GM21717 (cell line): ENCODE results near the gene TSHB.
A peak's percentile ranks its signal among the peaks of the same experiment; 100 is the strongest.
"Not testable (repeated sequence)": the region's sequence is repeated elsewhere in the genome, so short reads cannot be mapped to it uniquely, and the experiment has no call there.

Experiments used
- ATAC-seq: cut with Tn5 transposase; IDR thresholded peaks from one replicate; pipeline ENCODE4 v1.9.1; 2021; ENCODE audit warnings: mild to moderate bottlenecking, moderate library complexity; ENCODE audit not compliant: unreplicated experiment

Gene TSHB

DNA sequence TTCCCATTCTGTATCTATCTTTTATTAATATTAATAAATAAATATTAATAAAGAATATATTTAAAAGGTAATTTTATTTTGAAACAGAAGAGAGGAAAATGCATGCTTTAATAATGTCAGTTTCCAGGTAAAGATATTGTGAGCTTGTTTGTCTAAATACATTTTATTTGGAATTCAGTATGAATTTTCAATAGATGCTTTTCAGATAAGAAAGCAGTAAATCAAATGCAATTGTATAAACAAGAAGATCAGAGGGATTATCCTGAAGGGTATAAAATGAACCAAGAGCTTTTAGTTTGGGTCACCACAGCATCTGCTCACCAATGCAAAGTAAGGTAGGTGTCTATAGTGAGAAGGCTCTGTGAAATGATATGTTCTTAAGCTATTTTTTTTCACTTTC is at the start of gene TSHB:
TSHB (plus strand) TSS at position 301 of the 400 bp plus-strand sequence. CDS start 3,537 bp downstream, outside the sequence.
- no peak for ATAC-seq

GRCh38 chr1:114982251-114982650 is 47.4 kb upstream of the TSHB start:
- ATAC-seq, result no peak

- ATAC-seq, result no peak
These were observed 43.3 kb upstream of the TSHB start for GRCh38 chr1:114986286-114986685.

GRCh38 chr1:114988095-114988494 is 41.5 kb upstream of the TSHB start:
- ATAC-seq, result no peak

DNA sequence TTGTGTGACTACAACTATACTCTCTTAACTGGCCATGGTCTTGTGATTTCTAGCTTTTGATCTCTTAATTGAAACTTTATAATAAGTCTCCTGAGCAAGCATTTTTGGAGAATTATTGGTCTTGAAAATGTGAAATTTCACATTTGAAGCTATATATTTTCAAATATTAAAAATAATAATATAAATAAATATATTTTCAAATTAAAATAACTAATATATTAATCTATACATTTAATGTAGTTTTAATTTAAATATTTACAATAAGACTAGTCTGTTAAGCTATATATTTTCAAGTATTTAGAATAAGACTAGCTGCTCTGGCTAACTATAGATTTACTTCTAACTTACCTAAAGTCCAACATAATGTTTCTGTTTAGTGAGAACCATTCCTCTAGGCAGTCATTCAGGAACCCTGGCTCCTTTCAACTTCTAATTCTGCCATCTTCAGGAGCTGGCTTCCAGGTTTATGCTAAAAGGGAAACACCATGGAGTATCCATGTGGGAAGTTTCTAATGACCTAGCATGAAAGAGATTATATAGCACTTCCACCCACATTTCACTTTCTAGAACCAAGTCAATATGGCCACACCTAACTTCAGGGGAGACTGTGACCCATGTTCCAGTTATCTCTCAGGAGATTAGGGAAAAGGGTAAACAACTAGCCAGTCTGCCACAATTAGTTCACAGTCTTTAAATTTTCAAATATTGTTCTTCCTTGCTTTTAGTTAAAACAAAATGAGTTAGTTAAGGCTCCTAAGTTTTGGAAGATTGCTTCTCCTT is 31.9 kb upstream of the TSHB start:
- no peak for ATAC-seq

GRCh38 chr1:115006191-115006590 is 23.4 kb upstream of the TSHB start:
- ATAC-seq, result no peak

- ATAC-seq, result no peak
These were observed 17.6 kb upstream of the TSHB start for GRCh38 chr1:115012006-115012405.

GRCh38 chr1:115012434-115012833 is 17.2 kb upstream of the TSHB start:
- ATAC-seq, result no peak

DNA sequence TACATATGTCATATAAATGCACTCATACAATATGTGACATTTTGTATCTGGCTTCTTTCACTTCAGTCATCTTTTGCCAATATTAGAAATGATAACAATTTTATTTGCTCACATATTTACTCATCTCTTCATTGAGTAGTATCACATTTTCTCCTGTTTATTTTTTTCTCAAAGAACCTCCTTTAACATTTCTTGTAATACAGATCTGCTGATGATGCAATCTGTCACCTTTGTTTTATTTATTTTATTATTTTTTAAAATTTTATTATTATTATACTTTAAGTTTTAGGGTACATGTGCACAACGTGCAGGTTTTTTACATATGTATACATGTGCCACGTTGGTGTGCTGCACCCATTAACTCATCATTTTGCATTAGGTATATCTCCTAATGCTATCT is 15.8 kb upstream of the TSHB start:
- ATAC-seq, result no peak

- not testable (repeated sequence) for ATAC-seq
These were observed 10.1 kb upstream of the TSHB start for GRCh38 chr1:115019549-115019948.

DNA sequence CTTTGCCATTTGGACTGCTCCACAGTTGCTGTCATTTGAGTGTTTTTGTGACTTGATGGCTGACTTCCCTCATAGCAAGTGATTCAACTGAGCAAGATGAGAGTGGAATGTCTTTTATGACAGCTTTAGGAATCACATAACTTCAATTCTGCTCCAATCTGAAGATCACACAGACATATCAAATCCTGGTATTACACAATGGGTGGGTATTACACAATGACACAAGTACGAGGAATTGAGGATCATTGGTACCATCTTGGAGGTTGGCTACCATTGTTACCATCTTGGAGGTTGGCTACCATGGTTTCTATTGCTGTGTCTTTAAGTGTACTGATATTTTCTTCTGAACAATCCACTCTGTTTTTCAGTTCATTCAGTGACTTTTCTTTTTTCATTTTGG is 8.5 kb upstream of the TSHB start:
- no peak for ATAC-seq

- no peak for ATAC-seq
These were observed 6.0 kb upstream of the TSHB start for GRCh38 chr1:115023593-115023992.

- no peak for ATAC-seq
These were observed 2.0 kb downstream of the TSHB start for GRCh38 chr1:115031595-115031994.

DNA sequence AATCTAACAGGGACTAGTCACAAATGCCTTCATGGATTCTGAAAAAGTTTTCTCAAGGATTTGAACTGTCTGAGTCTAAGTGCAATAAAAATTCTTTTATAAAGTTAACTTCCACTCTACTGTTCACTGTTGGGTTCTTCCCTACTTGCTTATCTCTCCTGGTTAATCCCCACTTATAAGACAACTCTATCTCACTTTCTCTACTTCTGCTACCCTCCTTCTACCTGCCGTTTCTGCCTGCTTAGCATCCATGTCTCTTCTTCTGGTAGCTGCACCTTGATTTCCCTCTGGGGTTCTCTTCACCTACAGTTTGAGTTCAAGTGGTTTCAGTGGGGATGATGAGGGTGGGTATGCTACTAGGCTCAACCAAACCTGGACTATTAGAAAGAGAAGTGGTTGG is 6.0 kb downstream of the TSHB start:
- ATAC-seq, result no peak

GRCh38 chr1:115036814-115037507 is 7.3 kb downstream of the TSHB start:
- ATAC-seq, result no peak

DNA sequence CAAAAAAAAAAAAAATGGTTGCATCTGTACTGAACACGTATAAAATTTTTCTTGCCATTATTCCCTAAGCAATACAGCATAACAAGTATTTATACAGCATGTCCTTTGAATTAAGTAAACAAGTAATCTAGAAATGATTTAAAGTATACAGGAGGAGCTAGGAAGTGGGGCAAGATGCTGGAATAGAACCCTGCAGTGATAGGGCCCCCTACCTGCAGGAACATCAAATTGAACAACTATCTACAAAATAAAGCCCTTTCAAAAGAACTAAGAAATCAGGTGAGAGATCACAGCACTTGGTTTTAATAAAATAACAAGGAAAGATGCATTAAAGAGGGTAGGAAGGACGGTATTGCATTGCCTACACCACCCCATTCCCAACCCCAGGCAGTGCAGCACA is 10.9 kb downstream of the TSHB start:
- no peak for ATAC-seq

DNA sequence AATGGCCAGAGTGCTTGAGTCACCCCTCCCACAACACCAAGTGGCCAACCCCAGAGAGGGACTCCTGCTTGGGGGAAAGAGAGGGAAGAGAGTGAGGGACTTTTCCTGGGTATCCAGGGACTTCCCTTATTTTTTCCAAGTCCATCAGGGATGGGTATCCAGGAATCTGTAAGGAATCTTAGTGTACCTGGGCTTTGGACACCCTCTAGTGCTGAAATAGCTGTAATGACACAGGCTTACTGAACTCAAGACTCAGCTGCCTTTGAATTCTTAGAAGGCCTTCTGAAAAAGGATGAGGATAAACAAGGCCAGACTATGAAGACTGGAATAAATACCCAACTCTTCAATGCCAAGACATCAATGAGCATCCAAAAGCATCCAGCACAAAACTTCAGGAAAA is 12.0 kb downstream of the TSHB start:
- ATAC-seq, result no peak

GRCh38 chr1:115046751-115047150 is 17.1 kb downstream of the TSHB start:
- ATAC-seq, result no peak

DNA sequence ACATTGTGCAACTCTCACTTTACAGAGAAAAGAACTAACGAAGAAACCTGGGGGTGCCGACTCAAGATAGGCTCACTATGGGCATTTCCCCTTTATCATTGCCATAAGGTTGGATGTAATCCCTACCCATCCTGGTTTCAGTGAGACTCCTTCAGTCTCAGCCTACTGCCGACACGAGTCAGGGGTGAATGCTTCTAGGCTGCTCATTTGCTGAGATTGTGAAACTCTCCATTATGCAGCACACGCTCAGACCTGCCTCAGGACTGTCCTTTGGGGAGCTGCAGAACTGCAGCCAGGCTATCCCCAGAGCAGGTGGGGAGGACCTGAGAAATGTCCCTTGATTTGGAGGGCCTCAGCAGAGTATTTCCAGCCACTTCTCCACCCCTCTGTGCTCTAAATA is 22.2 kb downstream of the TSHB start:
- no peak for ATAC-seq

- ATAC-seq, result peak; percentile 66
These were observed 22.9 kb downstream of the TSHB start for GRCh38 chr1:115052454-115053083.

- no peak for ATAC-seq
These were observed 26.8 kb downstream of the TSHB start for GRCh38 chr1:115056395-115056798.

DNA sequence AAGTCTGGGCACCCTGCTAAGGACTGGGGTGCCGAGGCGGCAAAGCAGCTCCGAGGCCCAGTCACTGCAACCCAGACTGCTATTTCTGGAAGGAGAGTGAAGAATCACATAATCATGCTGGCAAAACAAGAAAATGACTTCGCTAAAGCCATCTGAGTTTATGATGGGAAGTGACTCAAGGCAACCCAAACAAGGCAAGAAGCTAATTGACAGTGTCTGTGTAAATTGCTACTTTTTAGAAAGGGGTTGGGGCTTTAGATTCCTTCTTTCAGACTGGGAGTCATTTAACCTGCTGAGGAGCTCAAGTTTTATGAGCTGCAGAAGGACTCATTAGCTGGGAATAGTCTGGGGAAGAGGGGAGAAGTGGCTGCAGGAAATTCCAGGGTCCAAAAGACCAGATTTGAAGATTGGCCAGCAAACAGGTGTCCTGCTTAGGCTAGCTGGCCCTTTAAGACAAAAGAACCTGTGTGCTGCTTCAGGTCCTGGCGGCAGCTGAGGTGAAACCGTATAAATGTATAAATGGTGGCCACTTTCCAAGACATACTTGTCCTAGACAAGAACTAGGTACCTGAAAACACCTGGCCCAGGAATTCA is 28.1 kb downstream of the TSHB start:
- no peak for ATAC-seq
